Activated naive CD4-positive, alpha-beta T cell treated with anti-CD3 and anti-CD28 coated beads for 36 hours (primary cell): ENCODE measurements around the gene SCN1A. TPM values are rescaled to one million over a fixed set of nuclear protein-coding genes. Genes with fewer than 3 reads are reported as not detected.

Experiments
- CTCF ChIA-PET: fragments of 350-600 bp; sonication (Branson Sonifier 250); formaldehyde crosslinking; loops from one replicate; lab custom pipeline; 2021; ENCODE audit warnings: antibody characterized with exemption; lab: Charles Lee
- DNase-seq: peaks from one replicate; pipeline ENCODE4 v3.0.0-alpha.2; 2020
- H3K27ac Mint-ChIP-seq: one replicate; pipeline ENCODE4 v1.8.0; 2021; ENCODE audit warnings: mild to moderate bottlenecking, mixed read lengths
- H3K27me3 Mint-ChIP-seq: one replicate; pipeline ENCODE4 v1.8.0; 2021; ENCODE audit warnings: low read depth, mixed read lengths
- H3K36me3 Mint-ChIP-seq: one replicate; pipeline ENCODE4 v1.8.0; 2021; ENCODE audit warnings: low read depth, mixed read lengths
- H3K4me1 Mint-ChIP-seq: one replicate; pipeline ENCODE4 v1.8.0; 2021; ENCODE audit warnings: low read depth, mixed read lengths
- H3K4me3 Mint-ChIP-seq: one replicate; pipeline ENCODE4 v1.8.0; 2021; ENCODE audit warnings: mild to moderate bottlenecking, moderate library complexity, mixed read lengths
- H3K9me3 Mint-ChIP-seq: one replicate; pipeline ENCODE4 v1.8.0; 2021; ENCODE audit warnings: mixed read lengths
- intact Hi-C: fragments of 100-400 bp; cut with micrococcal nuclease; formaldehyde crosslinking; loops from one replicate; pipeline ENCODE4 v1.15.1; 2023
- total RNA-seq, 2 experiments: library from RNA; stranded (reverse); gene quantifications; one replicate each; pipeline ENCODE4 v1.2.3, GENCODE V29; 2021

Gene SCN1A
- total RNA-seq, 2 experiments from 2014 or later, result not detected

- DNase-seq, result no peak
- Mint-ChIP-seq H3K36me3 (no peaks in the 10 kb centered on the region), H3K27me3 (peaks cover 10% of the 10 kb centered on the region), H3K27ac (no peak overlapping the region), H3K4me1 (no peaks in the 10 kb centered on the region), H3K4me3 (no peak overlapping the region), H3K9me3 (no peaks in the 10 kb centered on the region)
- intact Hi-C loops, result no loop called here
- CTCF ChIA-PET, result interaction anchor here (1.0 kb wide), 1 partner anchor 37 kb away, joined by 3 read pairs; no protein-coding TSS in a partner anchor
These were observed 33.5 kb downstream of the SCN1A start for GRCh38 chr2:166094325-166094724.

GRCh38 chr2:166092889-166093288 lies 34.9 kb downstream of the SCN1A start:
- Mint-ChIP-seq H3K4me3 (no peak overlapping the region), H3K27ac (no peak overlapping the region), H3K36me3 (no peaks in the 10 kb centered on the region), H3K27me3 (peaks cover 6% of the 10 kb centered on the region), H3K4me1 (no peaks in the 10 kb centered on the region), H3K9me3 (no peaks in the 10 kb centered on the region)
- intact Hi-C loops, result no loop called here
- DNase-seq, result no peak
- CTCF ChIA-PET, result no interaction called here

GRCh38 chr2:166091439-166091838 lies 36.4 kb downstream of the SCN1A start:
- Mint-ChIP-seq H3K4me1 (no peaks in the 10 kb centered on the region), H3K27ac (no peak overlapping the region), H3K4me3 (no peak overlapping the region), H3K9me3 (no peaks in the 10 kb centered on the region), H3K27me3 (peaks cover 7% of the 10 kb centered on the region), H3K36me3 (no peaks in the 10 kb centered on the region)
- intact Hi-C loops, result no loop called here
- DNase-seq, result no peak
- CTCF ChIA-PET, result interaction anchor here (0.6 kb wide), 1 partner anchor 127 kb away, joined by 4 read pairs; no protein-coding TSS in a partner anchor

GRCh38 chr2:166090908-166091307 lies 36.9 kb downstream of the SCN1A start:
- CTCF ChIA-PET, result no interaction called here
- no peaks in the 10 kb centered on the region for H3K9me3 Mint-ChIP-seq
- H3K4me3 Mint-ChIP-seq, result no peak overlapping the region
- H3K27me3 Mint-ChIP-seq, result peaks cover 8% of the 10 kb centered on the region
- intact Hi-C loops, result no loop called here
- H3K36me3 Mint-ChIP-seq, result no peaks in the 10 kb centered on the region
- no peak for DNase-seq
- H3K4me1 Mint-ChIP-seq, result no peaks in the 10 kb centered on the region
- H3K27ac Mint-ChIP-seq, result no peak overlapping the region

GRCh38 chr2:166090346-166090745 lies 37.5 kb downstream of the SCN1A start:
- peaks cover 8% of the 10 kb centered on the region for H3K27me3 Mint-ChIP-seq
- CTCF ChIA-PET, result no interaction called here
- H3K4me1 Mint-ChIP-seq, result no peaks in the 10 kb centered on the region
- H3K27ac Mint-ChIP-seq, result no peak overlapping the region
- no peaks in the 10 kb centered on the region for H3K9me3 Mint-ChIP-seq
- DNase-seq, result no peak
- intact Hi-C loops, result no loop called here
- H3K4me3 Mint-ChIP-seq, result no peak overlapping the region
- no peaks in the 10 kb centered on the region for H3K36me3 Mint-ChIP-seq

- Mint-ChIP-seq H3K4me1 (no peaks in the 10 kb centered on the region), H3K4me3 (no peak overlapping the region), H3K27me3 (peaks cover 8% of the 10 kb centered on the region), H3K9me3 (no peaks in the 10 kb centered on the region), H3K27ac (no peak overlapping the region), H3K36me3 (no peaks in the 10 kb centered on the region)
- no peak for DNase-seq
- intact Hi-C loops, result no loop called here
- CTCF ChIA-PET, result no interaction called here
These were observed 39.2 kb downstream of the SCN1A start for GRCh38 chr2:166088634-166089033.

GRCh38 chr2:166084301-166084700 lies 43.5 kb downstream of the SCN1A start:
- intact Hi-C loops, result no loop called here
- CTCF ChIA-PET, result no interaction called here
- Mint-ChIP-seq H3K9me3 (no peaks in the 10 kb centered on the region), H3K4me1 (no peaks in the 10 kb centered on the region), H3K27ac (no peak overlapping the region), H3K36me3 (no peaks in the 10 kb centered on the region), H3K4me3 (no peak overlapping the region), H3K27me3 (peaks cover 6% of the 10 kb centered on the region)
- DNase-seq, result no peak

GRCh38 chr2:166082736-166083135 lies 45.1 kb downstream of the SCN1A start:
- Mint-ChIP-seq H3K4me3 (no peak overlapping the region), H3K27ac (no peak overlapping the region), H3K9me3 (no peaks in the 10 kb centered on the region), H3K36me3 (no peaks in the 10 kb centered on the region), H3K27me3 (peaks cover 6% of the 10 kb centered on the region), H3K4me1 (no peaks in the 10 kb centered on the region)
- CTCF ChIA-PET, result no interaction called here
- intact Hi-C loops, result no loop called here
- DNase-seq, result no peak

- H3K36me3 Mint-ChIP-seq, result no peaks in the 10 kb centered on the region
- H3K9me3 Mint-ChIP-seq, result no peaks in the 10 kb centered on the region
- H3K4me1 Mint-ChIP-seq, result no peaks in the 10 kb centered on the region
- H3K27ac Mint-ChIP-seq, result no peak overlapping the region
- peaks cover 8% of the 10 kb centered on the region for H3K27me3 Mint-ChIP-seq
- intact Hi-C loops, result no loop called here
- no peak for DNase-seq
- CTCF ChIA-PET, result no interaction called here
- H3K4me3 Mint-ChIP-seq, result no peak overlapping the region
These were observed 46.0 kb downstream of the SCN1A start for GRCh38 chr2:166081852-166082251.

- no peak for DNase-seq
- intact Hi-C loops, result no loop called here
- Mint-ChIP-seq H3K9me3 (no peaks in the 10 kb centered on the region), H3K4me1 (no peaks in the 10 kb centered on the region), H3K27ac (no peak overlapping the region), H3K4me3 (no peak overlapping the region), H3K27me3 (peaks cover 7% of the 10 kb centered on the region), H3K36me3 (no peaks in the 10 kb centered on the region)
- CTCF ChIA-PET, result no interaction called here
These were observed 46.6 kb downstream of the SCN1A start for GRCh38 chr2:166081131-166081632.

GRCh38 chr2:166074430-166074829 lies 53.4 kb downstream of the SCN1A start:
- no peak overlapping the region for H3K27ac Mint-ChIP-seq
- peaks cover 5% of the 10 kb centered on the region for H3K27me3 Mint-ChIP-seq
- intact Hi-C loops, result no loop called here
- H3K4me3 Mint-ChIP-seq, result no peak overlapping the region
- CTCF ChIA-PET, result interaction anchor here (0.6 to 0.7 kb wide), 2 partner anchors 54 to 1084 kb away, joined by 3 to 4 read pairs; partner anchors contain the start of gene SCN1A
- no peak for DNase-seq
- no peaks in the 10 kb centered on the region for H3K36me3 Mint-ChIP-seq
- no peaks in the 10 kb centered on the region for H3K4me1 Mint-ChIP-seq
- H3K9me3 Mint-ChIP-seq, result no peaks in the 10 kb centered on the region

GRCh38 chr2:166074011-166074410 lies 53.8 kb downstream of the SCN1A start:
- Mint-ChIP-seq H3K27me3 (peaks cover 5% of the 10 kb centered on the region), H3K9me3 (no peaks in the 10 kb centered on the region), H3K4me3 (no peak overlapping the region), H3K36me3 (no peaks in the 10 kb centered on the region), H3K4me1 (no peaks in the 10 kb centered on the region), H3K27ac (no peak overlapping the region)
- DNase-seq, result no peak
- CTCF ChIA-PET, result interaction anchor here (0.7 kb wide), 1 partner anchor 10 kb away, joined by 3 read pairs; no protein-coding TSS in a partner anchor
- intact Hi-C loops, result no loop called here

- intact Hi-C loops, result no loop called here
- Mint-ChIP-seq H3K36me3 (no peaks in the 10 kb centered on the region), H3K27ac (no peak overlapping the region), H3K4me1 (no peaks in the 10 kb centered on the region), H3K27me3 (peaks cover 6% of the 10 kb centered on the region), H3K9me3 (no peaks in the 10 kb centered on the region), H3K4me3 (no peak overlapping the region)
- CTCF ChIA-PET, result interaction anchor here (1.1 kb wide), 1 partner anchor 58 kb away, joined by 3 read pairs; the partner anchor contains the start of gene SCN1A
- DNase-seq, result no peak
These were observed 57.6 kb downstream of the SCN1A start for GRCh38 chr2:166070231-166070630.
